GM12878 (cell line): Measurements from ENCODE around the gene ALPP. TPM values are rescaled to one million over a fixed set of nuclear protein-coding genes. Genes with fewer than 3 reads are reported as not detected.
"Not testable (repeated sequence)": the region's sequence is repeated elsewhere in the genome, so short reads cannot be mapped to it uniquely, and the experiment has no call there.

Experiments used
- ATAC-seq: fragments of 200-7000 bp; cut with Tn5 transposase; 3 replicates; pipeline ENCODE4 v1.9.1; 2020; ENCODE audit warnings: mild to moderate bottlenecking, moderate library complexity
- BruUV-seq: library from RNA; stranded (reverse); fragments of 400-500 nt; replicated peaks from 2 replicates; lab custom pipeline; 2021; lab: Mats Ljungman, UMichigan
- CTCF ChIA-PET: fragments of 300-600 bp; sonication (Branson Sonifier 250); formaldehyde crosslinking; extraction: SDS; loops from one replicate; lab custom pipeline; 2021; ENCODE audit warnings: inconsistent platforms; lab: Yijun Ruan, JAX
- POLR2A ChIA-PET: fragments of 350-600 bp; formaldehyde crosslinking; extraction: SDS; loops from one replicate; lab custom pipeline; 2021; ENCODE audit warnings: inconsistent platforms; lab: Charles Lee
- RAD21 ChIA-PET: fragments of 300-600 bp; sonication (Branson Sonifier 250); formaldehyde crosslinking; loops from one replicate; lab custom pipeline; 2023; ENCODE audit warnings: antibody characterized with exemption; ENCODE audit not compliant: unreplicated experiment; lab: Charles Lee
- SMC1A ChIA-PET: fragments of 300-600 bp; sonication (Branson Sonifier 250); formaldehyde crosslinking; loops from one replicate; lab custom pipeline; 2023; ENCODE audit not compliant: unreplicated experiment, uncharacterized antibody; lab: Charles Lee
- DNase-seq: peaks from one replicate; pipeline ENCODE4 v3.0.0-alpha.2; 2011; ENCODE audit warnings: low read depth, low spot score
- FAIRE-seq: peaks from 3 replicates; lab custom pipeline; 2011; peaks lifted over from hg19 to GRCh38; lab: Jason Lieb, UNC
- H2AFZ ChIP-seq: 2 replicates; pipeline ENCODE4 v1.6.0; 2011; ENCODE audit warnings: low read depth, low read length, control low read depth; ENCODE audit not compliant: control insufficient read depth
- H3K27ac ChIP-seq: 2 replicates; pipeline ENCODE4 v1.5.1; 2011; ENCODE audit warnings: control low read depth; ENCODE audit not compliant: control insufficient read depth, insufficient read depth
- H3K27me3 ChIP-seq, 2 experiments: replicated peaks in 1 of 2; 2 replicates each; pipeline versions ENCODE4 v1.6.0 to v1.6.1; 2011; ENCODE audit warnings: low read length in 1 of 2; ENCODE audit not compliant: control insufficient read depth in 2 of 2, insufficient read depth in 2 of 2
- H3K36me3 ChIP-seq, 2 experiments: 2 replicates each; pipeline ENCODE4 v1.5.1; 2011; ENCODE audit warnings: low read length in 1 of 2; ENCODE audit not compliant: control insufficient read depth in 2 of 2, insufficient read depth in 2 of 2
- H3K4me1 ChIP-seq: 2 replicates; pipeline ENCODE4 v1.6.1; 2011; ENCODE audit warnings: mild to moderate bottlenecking, low read length, moderate library complexity, mixed read lengths; ENCODE audit not compliant: control insufficient read depth, insufficient read depth
- H3K4me2 ChIP-seq: 2 replicates; pipeline ENCODE4 v1.6.0; 2011; ENCODE audit warnings: control low read depth; ENCODE audit not compliant: control insufficient read depth, insufficient read depth
- H3K4me3 ChIP-seq: fragments of 200-600 bp; sonication (generic); 2 replicates; pipeline ENCODE4 v1.5.1; 2016
- H3K79me2 ChIP-seq: 2 replicates; pipeline ENCODE4 v1.6.0; 2011; ENCODE audit warnings: low read length; ENCODE audit not compliant: control insufficient read depth, insufficient read depth
- H3K9ac ChIP-seq: 2 replicates; pipeline ENCODE4 v1.8.0; 2011; ENCODE audit warnings: low read length, control low read depth, mixed read lengths; ENCODE audit not compliant: control insufficient read depth, insufficient read depth
- H3K9me3 ChIP-seq: replicated peaks from 3 replicates; pipeline ENCODE4 v1.5.1; 2011; ENCODE audit warnings: mild to moderate bottlenecking, low read length; ENCODE audit not compliant: control insufficient read depth, insufficient read depth
- H4K20me1 ChIP-seq: 2 replicates; pipeline ENCODE4 v1.6.0; 2011; ENCODE audit not compliant: control insufficient read depth, insufficient read depth
- ASH2L ChIP-seq: fragments of 300-600, 200-600 bp; sonication (generic); IDR thresholded peaks from 2 replicates; pipeline ENCODE4 v1.6.1; 2017; ENCODE audit warnings: low read depth, mild to moderate bottlenecking, borderline replicate concordance
- BCLAF1 ChIP-seq: fragments of 450-650 bp; IDR thresholded peaks from 2 replicates; pipeline ENCODE4 v1.6.1; 2017; ENCODE audit warnings: antibody characterized with exemption, mild to moderate bottlenecking, moderate library complexity
- ELK1 ChIP-seq: IDR thresholded peaks from 2 replicates; pipeline ENCODE4 v1.6.1; 2012; ENCODE audit warnings: low read depth, low read length, improper control_type of control experiment
- ESRRA ChIP-seq: IDR thresholded peaks from 2 replicates; pipeline ENCODE4 v1.6.1; 2012; ENCODE audit warnings: mild to moderate bottlenecking, low read length, improper control_type of control experiment
- FOS ChIP-seq: IDR thresholded peaks from 3 replicates; pipeline ENCODE4 v1.6.1; 2011; ENCODE audit warnings: borderline replicate concordance; ENCODE audit not compliant: insufficient read length; ENCODE audit errors: extremely low read depth
- GATAD2B ChIP-seq: fragments of 450-650 bp; conservative IDR thresholded peaks from 2 replicates; pipeline ENCODE4 v1.6.1; 2017; ENCODE audit warnings: low read depth, mild to moderate bottlenecking, moderate library complexity
- MEF2B ChIP-seq: fragments of 450-650 bp; IDR thresholded peaks from 2 replicates; pipeline ENCODE4 v1.6.1; 2018; ENCODE audit warnings: mild to moderate bottlenecking, moderate library complexity; ENCODE audit not compliant: partially characterized antibody, poor library complexity, severe bottlenecking
- NFYB ChIP-seq: IDR thresholded peaks from 2 replicates; pipeline ENCODE4 v1.6.1; 2011; ENCODE audit warnings: low read depth, mild to moderate bottlenecking, low read length, improper control_type of control experiment, moderate library complexity; ENCODE audit not compliant: insufficient read depth
- SREBF1 ChIP-seq: IDR thresholded peaks from 2 replicates; pipeline ENCODE4 v1.6.1; 2012; ENCODE audit warnings: mild to moderate bottlenecking, low read length
- STAT1 ChIP-seq: fragments of 450-650 bp; conservative IDR thresholded peaks from 2 replicates; pipeline ENCODE4 v1.6.1; 2014; ENCODE audit warnings: antibody characterized with exemption, mild to moderate bottlenecking
- WRNIP1 ChIP-seq: IDR thresholded peaks from 2 replicates; pipeline ENCODE4 v1.6.1; 2011; ENCODE audit warnings: low read depth, low read length, improper control_type of control experiment, borderline replicate concordance
- YY1 ChIP-seq: IDR thresholded peaks from 2 replicates; pipeline ENCODE4 v1.6.1; 2011; ENCODE audit warnings: low read depth, mild to moderate bottlenecking, low read length
- ZNF274 ChIP-seq: IDR thresholded peaks from one replicate; pipeline ENCODE4 v1.8.0; 2011; ENCODE audit not compliant: insufficient read length, insufficient read depth
- ZNF622 ChIP-seq: fragments of 450-650 bp; IDR thresholded peaks from 2 replicates; pipeline ENCODE4 v1.6.1; 2017; ENCODE audit warnings: mild to moderate bottlenecking, inconsistent platforms
- WGBS: methylation state at CpG from one replicate; pipeline ENCODE4 v1.1.6; 2016; ENCODE audit warnings: low lambda C conversion rate; ENCODE audit not compliant: insufficient replicate concordance, insufficient coverage; ENCODE audit errors: missing lambda C conversion rate; 5-methylcytosine and 5-hydroxymethylcytosine counted together
- in situ Hi-C: fragments of 300-500 bp; cut with MboI; formaldehyde crosslinking; loops from 9 replicates; pipeline ENCODE4 v1.14.3; 2018; ENCODE audit warnings: mixed read lengths
- intact Hi-C: fragments of 100-400 bp; cut with micrococcal nuclease; formaldehyde crosslinking; loops from one replicate; pipeline ENCODE4 v1.14.2; 2022; ENCODE audit not compliant: unreplicated experiment
- polyA plus RNA-seq, 11 experiments: library from polyadenylated mRNA; depleted of rRNA in 4 of 11; unstranded in 6 of 11; stranded (reverse) in 5 of 11; fragments of >200 nt; fragmentation: Nextera tagmentation in 4 of 11; fragmentation: Illumina TruSeq in 1 of 11; extraction: Ambion mirVana in 4 of 11; extraction: Trizol in 1 of 11; gene quantifications; 1 replicate in 1 of 11; 2 replicates in 10 of 11; pipeline versions ENCODE4 v1.2.1 to v1.2.3, GENCODE V29; 2011 to 2016; ENCODE audit warnings: inconsistent platforms in 2 of 11, missing spikeins in 2 of 11, low read depth in 1 of 11
- total RNA-seq, 4 experiments: library from RNA; depleted of rRNA in 3 of 4; stranded (reverse); fragments of >200 nt in 3 of 4; fragmentation: Illumina TruSeq in 1 of 4; extraction: Trizol in 1 of 4; gene quantifications; 2 replicates each; pipeline versions ENCODE4 v1.2.1 to v1.2.3, GENCODE V29; 2013 to 2021

ALPP gene
- total and polyA plus RNA-seq, 10 of the 15 experiments (the other 5 are each of a cell fraction or from before 2014, with no cell fraction given): 0.21 TPM; not detected in 9

DNA sequence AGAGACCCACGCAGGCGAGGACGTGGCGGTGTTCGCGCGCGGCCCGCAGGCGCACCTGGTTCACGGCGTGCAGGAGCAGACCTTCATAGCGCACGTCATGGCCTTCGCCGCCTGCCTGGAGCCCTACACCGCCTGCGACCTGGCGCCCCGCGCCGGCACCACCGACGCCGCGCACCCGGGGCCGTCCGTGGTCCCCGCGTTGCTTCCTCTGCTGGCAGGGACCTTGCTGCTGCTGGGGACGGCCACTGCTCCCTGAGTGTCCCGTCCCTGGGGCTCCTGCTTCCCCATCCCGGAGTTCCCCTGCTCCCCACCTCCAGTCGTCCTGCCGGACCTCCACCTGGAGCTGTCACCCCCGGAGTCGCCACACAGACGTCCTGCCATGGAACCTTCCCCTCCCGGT, 31.1 kb downstream of the ALPP start:
- not testable (repeated sequence) for FAIRE-seq

GRCh38 chr2:232410238-232410900, 31.8 kb downstream of the ALPP start:
- Histone ChIP-seq H3K36me3 (no peaks in the 10 kb centered on the region), H2AFZ (no peak overlapping the region), H3K4me3 (no peak overlapping the region), H3K9ac (no peak overlapping the region), H4K20me1 (no peaks in the 10 kb centered on the region), H3K27me3 (peaks cover 0 to 2% of the 10 kb centered on the region in 2 experiments; a peak in 1 of 4 replicates), H3K4me1 (peaks cover 8% of the 10 kb centered on the region), H3K27ac (no peak overlapping the region), H3K9me3 (no peaks in the 10 kb centered on the region), H3K79me2 (no peaks in the 10 kb centered on the region), H3K4me2 (no peak overlapping the region)
- ChIA-PET RAD21 (no interaction called here), POLR2A (no interaction called here), SMC1A (no interaction called here), CTCF (no interaction called here)
- no peak for ATAC-seq
- in situ Hi-C loops (no loop called here), intact Hi-C loops (no loop called here)
- no TSS peak for BruUV-seq
- no peak for DNase-seq
- WGBS: 32% methylated on average over 7 of the region's 7 CpGs
- FAIRE-seq: no peak
- TF ChIP-seq ELK1: no peak
- TF ChIP-seq YY1: no peak
- TF ChIP-seq STAT1: no peak
- no peak for TF ChIP-seq NFYB
- no peak for TF ChIP-seq MEF2B
- TF ChIP-seq ESRRA: no peak
- no peak for TF ChIP-seq ZNF622
- no peak for TF ChIP-seq SREBF1
- TF ChIP-seq GATAD2B: no peak
- no peak for TF ChIP-seq ASH2L
- TF ChIP-seq ZNF274: no peak
- TF ChIP-seq FOS: no peak
- no peak for TF ChIP-seq BCLAF1
- no peak for TF ChIP-seq WRNIP1

More for the DNA sequence above, 31.1 kb downstream of the ALPP start:
- POLR2A ChIA-PET, BruUV-seq, H3K4me3 ChIP-seq, H4K20me1 ChIP-seq, H3K9me3 ChIP-seq, H3K4me1 ChIP-seq, H3K9ac ChIP-seq, H3K4me2 ChIP-seq, H3K27ac ChIP-seq, H3K36me3 ChIP-seq, in situ Hi-C loops, H2AFZ ChIP-seq, DNase-seq, RAD21 ChIA-PET, H3K27me3 ChIP-seq, intact Hi-C loops, ATAC-seq, SMC1A ChIA-PET, CTCF ChIA-PET, H3K79me2 ChIP-seq: not testable (repeated sequence)
- WGBS: 70% methylated on average over 24 of the region's 40 CpGs
